HG03196 (cell line): ENCODE results near the gene STUM.
A peak's percentile ranks its signal among the peaks of the same experiment; 100 is the strongest.
"Not testable (repeated sequence)": the region's sequence is repeated elsewhere in the genome, so short reads cannot be mapped to it uniquely, and the experiment has no call there.

Experiments
- ATAC-seq: cut with Tn5 transposase; IDR thresholded peaks from one replicate; pipeline ENCODE4 v1.9.1; 2021; ENCODE audit not compliant: unreplicated experiment

STUM gene

GRCh38 chr1:226637147-226637935, 88.8 kb downstream of the STUM start:
- ATAC-seq, result no peak

GRCh38 chr1:226638001-226638601, 89.5 kb downstream of the STUM start:
- ATAC-seq, result no peak

GRCh38 chr1:226638608-226639007, 90.0 kb downstream of the STUM start:
- ATAC-seq, result no peak

- not testable (repeated sequence) for ATAC-seq
Observed at GRCh38 chr1:226639206-226639605, 90.6 kb downstream of the STUM start.

GRCh38 chr1:226639631-226640061, 91.1 kb downstream of the STUM start:
- ATAC-seq, result no peak

GRCh38 chr1:226640321-226641136, 92.0 kb downstream of the STUM start:
- ATAC-seq, result no peak

GRCh38 chr1:226641671-226642231, 93.2 kb downstream of the STUM start:
- ATAC-seq, result no peak

- no peak for ATAC-seq
Observed at GRCh38 chr1:226642421-226642820, 93.9 kb downstream of the STUM start.

GRCh38 chr1:226643177-226643576, 94.6 kb downstream of the STUM start:
- peak; percentile 70 for ATAC-seq

GRCh38 chr1:226643611-226644540, 95.3 kb downstream of the STUM start:
- ATAC-seq, result no peak

- no peak for ATAC-seq
Observed at GRCh38 chr1:226644541-226645176, 96.1 kb downstream of the STUM start.

GRCh38 chr1:226645279-226645976, 96.9 kb downstream of the STUM start:
- no peak for ATAC-seq

- ATAC-seq, result no peak
Observed at GRCh38 chr1:226646026-226646869, 97.7 kb downstream of the STUM start.

GRCh38 chr1:226646870-226647449, 98.4 kb downstream of the STUM start:
- no peak for ATAC-seq

- ATAC-seq, result no peak
Observed at GRCh38 chr1:226647719-226648118, 99.2 kb downstream of the STUM start.

GRCh38 chr1:226648421-226648820, 99.9 kb downstream of the STUM start:
- no peak for ATAC-seq

- ATAC-seq, result no peak
Observed at GRCh38 chr1:226649244-226649643, 100.7 kb downstream of the STUM start.

GRCh38 chr1:226649780-226650179, 101.2 kb downstream of the STUM start:
- ATAC-seq, result no peak
